ENCODE data around the gene CARS1. TPM values are rescaled to one million over a fixed set of nuclear protein-coding genes. Genes with fewer than 3 reads are reported as not detected.
A peak's percentile ranks its signal among the peaks of the same experiment; 100 is the strongest.

The CARS1 gene
- total RNA-seq, 4 donors from 2014 or later = 40.6 to 69.7 (median 57.8) TPM

- ATAC-seq (ENCODE audit: low FRiP score) (no peak), DNase-seq (ENCODE audit: low spot score) (no peak)
- TF ChIP-seq, protein P1, sequence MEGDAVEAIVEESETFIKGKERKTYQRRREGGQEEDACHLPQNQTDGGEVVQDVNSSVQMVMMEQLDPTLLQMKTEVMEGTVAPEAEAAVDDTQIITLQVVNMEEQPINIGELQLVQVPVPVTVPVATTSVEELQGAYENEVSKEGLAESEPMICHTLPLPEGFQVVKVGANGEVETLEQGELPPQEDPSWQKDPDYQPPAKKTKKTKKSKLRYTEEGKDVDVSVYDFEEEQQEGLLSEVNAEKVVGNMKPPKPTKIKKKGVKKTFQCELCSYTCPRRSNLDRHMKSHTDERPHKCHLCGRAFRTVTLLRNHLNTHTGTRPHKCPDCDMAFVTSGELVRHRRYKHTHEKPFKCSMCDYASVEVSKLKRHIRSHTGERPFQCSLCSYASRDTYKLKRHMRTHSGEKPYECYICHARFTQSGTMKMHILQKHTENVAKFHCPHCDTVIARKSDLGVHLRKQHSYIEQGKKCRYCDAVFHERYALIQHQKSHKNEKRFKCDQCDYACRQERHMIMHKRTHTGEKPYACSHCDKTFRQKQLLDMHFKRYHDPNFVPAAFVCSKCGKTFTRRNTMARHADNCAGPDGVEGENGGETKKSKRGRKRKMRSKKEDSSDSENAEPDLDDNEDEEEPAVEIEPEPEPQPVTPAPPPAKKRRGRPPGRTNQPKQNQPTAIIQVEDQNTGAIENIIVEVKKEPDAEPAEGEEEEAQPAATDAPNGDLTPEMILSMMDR (IDR thresholded peaks at IDR 0.05) = no peak
These were observed 21.9 kb downstream of the CARS1 start for GRCh38 chr11:3035333-3035732.

DNA sequence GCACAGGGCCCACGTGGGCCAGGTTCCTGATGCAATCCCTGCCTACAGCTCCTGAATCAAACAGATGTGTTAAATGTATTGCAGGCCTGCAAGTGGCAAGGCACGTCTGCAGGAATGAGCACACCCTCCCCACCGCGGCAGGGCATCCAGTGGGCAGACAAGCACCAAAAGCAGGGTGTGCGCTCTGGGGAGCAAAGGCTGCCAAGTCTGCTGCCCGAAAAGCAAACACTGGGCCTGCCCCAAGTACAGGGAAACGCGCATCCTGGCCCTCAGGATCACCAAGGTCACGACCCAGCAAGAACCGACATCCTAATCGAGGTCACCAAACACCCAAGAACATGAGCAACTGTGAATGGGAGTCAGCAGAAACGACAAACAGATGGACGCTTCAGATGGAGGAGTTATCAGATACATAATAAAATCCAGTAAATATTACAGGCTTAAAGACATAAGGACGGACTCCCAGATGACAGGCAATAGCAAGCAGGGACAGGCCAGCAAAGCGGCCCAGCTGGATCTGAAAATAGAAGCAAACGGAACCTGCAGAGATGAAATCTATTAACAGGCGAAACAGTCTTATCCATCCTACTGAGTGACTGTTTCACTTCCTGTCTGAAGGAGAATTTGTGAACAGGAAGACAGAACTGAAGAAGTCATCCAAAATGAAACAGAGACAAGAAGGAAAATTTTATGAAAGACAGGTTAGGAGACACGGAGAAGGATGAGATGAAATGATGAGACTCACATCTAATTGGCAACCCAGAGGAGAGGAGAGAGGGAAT, 26.7 kb downstream of the CARS1 start:
- TF ChIP-seq, protein P1 (IDR thresholded peaks at IDR 0.05) = no peak
- ATAC-seq (ENCODE audit: low FRiP score) = no peak

DNA sequence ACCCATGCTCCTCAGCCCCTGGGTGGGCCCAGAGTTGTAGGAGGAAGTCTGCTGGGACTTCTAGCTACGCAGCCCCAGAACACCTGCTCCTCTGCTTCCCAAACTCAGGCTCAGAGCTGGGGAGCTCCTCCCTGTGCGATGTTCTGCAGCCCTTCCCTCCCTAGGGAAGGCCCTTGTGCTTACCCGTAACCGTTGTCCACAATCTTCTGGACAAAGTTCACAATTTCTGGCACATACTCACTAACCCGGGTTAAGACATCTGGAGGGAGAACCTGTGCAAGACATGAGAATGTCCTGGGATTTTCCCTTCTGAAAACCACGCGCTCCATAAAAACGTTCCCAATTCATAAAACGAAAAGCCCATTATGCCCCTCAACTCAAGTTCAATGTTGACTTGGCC, 28.4 kb downstream of the CARS1 start:
- ATAC-seq (ENCODE audit: low FRiP score) = no peak
- TF ChIP-seq, protein P1 (IDR thresholded peaks at IDR 0.05) = no peak
- no peak for DNase-seq (ENCODE audit: low spot score)

More for the DNA sequence above, 26.7 kb downstream of the CARS1 start:
- no peak for DNase-seq (ENCODE audit: low spot score)

DNA sequence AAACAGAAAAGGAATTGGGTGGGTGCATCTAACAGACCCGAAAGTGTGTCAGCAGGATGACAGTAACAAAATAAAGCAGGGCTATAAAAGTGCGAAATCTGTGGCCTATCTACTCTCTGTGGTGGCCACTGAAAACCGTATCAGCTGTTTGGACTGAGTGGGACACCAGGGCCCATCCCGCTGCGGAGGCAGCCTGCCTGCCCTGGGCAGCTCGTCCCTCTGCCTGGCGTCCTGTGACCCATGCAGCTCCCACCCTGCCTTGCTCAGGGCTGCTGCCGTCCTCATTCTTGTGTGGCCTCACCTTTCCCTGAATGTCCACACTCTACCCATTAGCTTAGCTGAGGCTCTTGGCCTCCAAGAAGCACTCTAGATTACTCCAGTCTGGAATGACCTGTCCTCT, 30.4 kb downstream of the CARS1 start:
- TF ChIP-seq, protein P1 (IDR thresholded peaks at IDR 0.05) = no peak
- no peak for ATAC-seq (ENCODE audit: low FRiP score)
- DNase-seq (ENCODE audit: low spot score) = no peak

- ATAC-seq (ENCODE audit: low FRiP score) (no peak), DNase-seq (ENCODE audit: low spot score) (no peak)
- TF ChIP-seq, protein P1 (IDR thresholded peaks at IDR 0.05) = no peak
These were observed 34.2 kb downstream of the CARS1 start for GRCh38 chr11:3022982-3023381.

GRCh38 chr11:3022300-3022967, 34.8 kb downstream of the CARS1 start:
- no peak for DNase-seq (ENCODE audit: low spot score)
- TF ChIP-seq, protein P1 (IDR thresholded peaks at IDR 0.05) = no peak
- peak; percentile 23 for ATAC-seq (ENCODE audit: low FRiP score)
